Left lobe of liver (tissue), 2 donors: ENCODE measurements around the gene TMEM272. TPM values are rescaled to one million over a fixed set of nuclear protein-coding genes. Genes with fewer than 3 reads are reported as not detected.
"Not testable (repeated sequence)": the region's sequence is repeated elsewhere in the genome, so short reads cannot be mapped to it uniquely, and the experiment has no call there.

Experiments used
- ATAC-seq: fragments of 200-7000 bp; cut with Tn5 transposase; one replicate; pipeline ENCODE4 v1.9.1; 2020; ENCODE audit warnings: mild to moderate bottlenecking, moderate library complexity
- DNase-seq: peaks from one replicate; pipeline ENCODE4 v3.0.0-alpha.2; 2020; ENCODE audit warnings: low spot score
- total RNA-seq: library from RNA; stranded (reverse); gene quantifications from one replicate; pipeline ENCODE4 v1.2.1, GENCODE V29; 2021
- donor health status: DM: no; HTN: no; CAD: no; lungs with moderate emphysema.
- donor health status: DM: no; HTN: yes; CAD: no.

Gene TMEM272
- total RNA-seq, 1 donor from 2014 or later = 0.48 TPM

GRCh38 chr13:51826606-51827005 lies 18.4 kb downstream of the TMEM272 start:
- ATAC-seq (no peak), DNase-seq (no peak)

DNA sequence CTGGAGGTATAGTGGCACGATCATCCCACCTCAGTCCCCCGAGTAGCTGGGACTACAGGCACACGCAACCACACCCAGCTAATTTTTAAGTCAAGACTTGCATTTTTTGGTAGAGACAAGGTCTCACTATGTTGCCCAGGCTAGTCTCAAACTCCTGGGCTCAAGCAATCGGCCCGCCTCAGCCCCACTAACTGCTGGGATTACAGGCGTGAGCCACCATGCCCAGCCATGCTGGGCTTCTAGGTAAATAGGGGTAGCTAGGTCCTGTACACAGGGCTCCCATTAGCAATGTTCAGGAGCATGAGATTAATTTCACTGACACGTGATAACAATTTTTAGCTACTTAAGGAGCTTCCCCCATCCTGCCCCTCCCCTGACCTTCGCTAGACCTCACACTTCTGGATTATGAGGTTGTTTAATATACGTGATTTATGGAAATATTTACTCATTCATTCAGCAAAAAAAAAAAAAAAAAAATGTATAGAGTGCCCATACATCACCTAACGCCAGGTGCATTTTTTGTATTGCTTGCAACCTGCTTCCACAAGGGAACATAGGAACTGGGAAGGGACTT lies 19.2 kb downstream of the TMEM272 start:
- DNase-seq (no peak), ATAC-seq (no peak)

DNA sequence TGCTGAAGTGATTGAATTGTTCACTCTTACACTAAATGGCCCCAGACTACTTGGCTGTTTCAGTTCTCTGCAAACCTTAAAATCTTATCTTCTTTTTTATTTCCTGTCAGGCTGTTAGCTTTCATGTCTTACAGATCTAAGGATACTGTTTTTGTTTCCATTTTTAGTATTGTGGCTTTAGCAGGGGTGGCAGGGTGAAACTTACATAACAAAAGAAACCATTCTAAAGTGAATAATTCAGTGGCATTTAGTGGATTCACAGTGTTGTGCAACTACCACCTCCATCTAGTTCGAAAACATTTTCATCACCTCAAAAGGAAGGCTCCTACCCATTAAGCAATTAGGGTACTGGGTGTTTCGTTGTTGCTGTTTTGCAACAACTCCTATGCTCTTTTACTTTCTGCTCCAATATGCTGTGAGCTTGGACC lies 19.8 kb downstream of the TMEM272 start:
- DNase-seq (no peak), ATAC-seq (no peak)

GRCh38 chr13:51824712-51825111 lies 20.3 kb downstream of the TMEM272 start:
- DNase-seq, ATAC-seq: not testable (repeated sequence)

DNA sequence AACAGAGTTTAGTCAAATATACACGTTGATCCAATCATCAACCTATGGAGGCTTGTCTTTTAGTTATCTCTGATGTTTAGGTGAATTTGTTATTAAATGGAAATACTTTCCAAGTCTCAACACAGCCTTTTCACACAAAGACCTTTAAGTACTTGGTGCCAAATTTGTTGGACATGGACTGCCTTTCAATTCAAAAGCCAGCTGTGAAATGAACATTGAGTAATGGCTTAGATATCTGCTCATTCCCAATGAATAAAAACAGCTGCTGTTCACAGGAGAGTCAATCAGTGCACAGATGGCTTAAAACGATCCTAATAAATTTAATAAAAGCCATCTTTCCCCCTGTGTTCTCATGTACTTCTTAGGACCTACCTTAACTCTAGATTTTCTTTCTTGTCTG lies 21.1 kb downstream of the TMEM272 start:
- ATAC-seq (no peak), DNase-seq (no peak)

DNA sequence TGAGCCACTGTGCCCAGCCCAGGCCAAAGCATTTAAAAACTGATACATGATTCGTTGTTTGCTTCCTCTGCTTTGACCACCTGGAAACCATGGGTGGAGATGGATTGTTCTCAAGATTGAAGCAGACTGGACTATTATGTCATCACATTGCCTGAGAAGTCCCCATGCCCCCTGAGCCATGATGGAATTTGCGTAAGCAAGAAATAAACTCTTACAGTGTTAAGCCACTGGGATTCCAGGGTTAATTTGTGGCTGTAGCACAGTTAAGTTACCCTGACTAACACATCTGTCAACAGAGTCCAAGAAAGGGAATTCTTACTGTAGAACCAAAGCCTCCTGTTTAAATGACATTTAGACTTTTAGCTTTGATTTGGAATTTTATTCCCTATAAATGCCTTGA lies 21.6 kb downstream of the TMEM272 start:
- ATAC-seq (no peak), DNase-seq (no peak)

DNA sequence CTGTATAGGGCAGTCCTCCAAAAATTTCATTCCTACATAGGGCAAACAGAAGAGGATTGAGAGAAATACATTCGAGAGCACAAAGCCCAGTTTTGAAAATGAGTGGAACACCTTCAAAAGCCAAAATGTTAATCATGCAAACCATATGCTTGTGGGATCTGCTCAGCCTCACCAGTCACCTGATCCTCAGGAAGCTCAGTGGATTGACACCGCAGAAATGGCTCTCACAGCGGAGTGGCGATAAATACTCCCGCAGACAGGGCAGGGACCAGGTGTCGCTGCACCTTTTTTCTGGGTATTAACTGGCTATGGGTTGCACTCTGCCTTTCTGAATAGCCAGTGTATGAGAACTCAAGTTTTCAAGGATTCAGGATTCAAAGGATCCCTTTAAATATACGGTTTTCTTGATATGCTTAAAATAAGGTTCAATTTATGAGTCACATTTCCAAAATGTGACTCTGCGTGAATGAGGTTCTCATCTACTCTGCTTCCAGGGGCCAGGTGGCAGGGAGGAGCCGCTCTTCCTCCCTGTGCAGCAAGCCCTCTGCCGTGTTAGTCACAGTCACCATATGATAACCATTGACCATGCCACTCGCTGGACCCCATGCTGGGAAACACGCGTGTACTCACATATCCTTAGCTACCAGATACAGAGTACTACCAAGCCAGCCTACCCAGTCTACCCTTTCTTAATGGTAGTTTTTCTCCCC lies 22.7 kb downstream of the TMEM272 start:
- DNase-seq (no peak), ATAC-seq (no peak)

GRCh38 chr13:51821606-51822005 lies 23.4 kb downstream of the TMEM272 start:
- ATAC-seq (no peak), DNase-seq (no peak)

DNA sequence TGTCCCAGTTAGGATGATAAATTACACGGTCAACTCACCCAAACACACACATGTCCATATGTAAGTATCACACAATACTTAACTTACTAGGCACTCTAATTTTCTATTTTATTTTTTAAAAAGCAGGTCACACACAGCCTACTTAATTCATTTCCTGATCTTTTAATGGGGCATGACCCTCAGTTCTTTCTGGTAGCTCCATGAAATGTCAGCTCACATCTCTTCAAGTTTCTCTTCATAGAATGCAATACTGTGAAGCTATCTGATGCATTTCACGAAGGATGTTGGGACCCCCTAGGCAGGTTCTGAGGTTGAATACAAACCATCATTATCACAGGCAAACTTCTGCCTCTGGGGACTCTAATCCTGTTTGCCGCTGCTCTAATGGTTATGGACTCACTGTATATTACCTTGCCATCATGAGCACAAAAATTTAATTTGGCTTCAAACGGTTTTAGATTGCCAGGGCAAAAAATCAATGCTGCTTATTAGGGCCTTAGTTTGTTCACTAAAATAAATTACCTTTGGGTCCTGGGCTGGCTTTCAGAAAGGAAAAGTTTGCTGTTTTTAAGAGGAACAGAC lies 24.9 kb downstream of the TMEM272 start:
- ATAC-seq = no peak
- no peak for DNase-seq

- no peak for ATAC-seq
- DNase-seq = no peak
Measured at GRCh38 chr13:51819544-51819943, 25.4 kb downstream of the TMEM272 start.

DNA sequence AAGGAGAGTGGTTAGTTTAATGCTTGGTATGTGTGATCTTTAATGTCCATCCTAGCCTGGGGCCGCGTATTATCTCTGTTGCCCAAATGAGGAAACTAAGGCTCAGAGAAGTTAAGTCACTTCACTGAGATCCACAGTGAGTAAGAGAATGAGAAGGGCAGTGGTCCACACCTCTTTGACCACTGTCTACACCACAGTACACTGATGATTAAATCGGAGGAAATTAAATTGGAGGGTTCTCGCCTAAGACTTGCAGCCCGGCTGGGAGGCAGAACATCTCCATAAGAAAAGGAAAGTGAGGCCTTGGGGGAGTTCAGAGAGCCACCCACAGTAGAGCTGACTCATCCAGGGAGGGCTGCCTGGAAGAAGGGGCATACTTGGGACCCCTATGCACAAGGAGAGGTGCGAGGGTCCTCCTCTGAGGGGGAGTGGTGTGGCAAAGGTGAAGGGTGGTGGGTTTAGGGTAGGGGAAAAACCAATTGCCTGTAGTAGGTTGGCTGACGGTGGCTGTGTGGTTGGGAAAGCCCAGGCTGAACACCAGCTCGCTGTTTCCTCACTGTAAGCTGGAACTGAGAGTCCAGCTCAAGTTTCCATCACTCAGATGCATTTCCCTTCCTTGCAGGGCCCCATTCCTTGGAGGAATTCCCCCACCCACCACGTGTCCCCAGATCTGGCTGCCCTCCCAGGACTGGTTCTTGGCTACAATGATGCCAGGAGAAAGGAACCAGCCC lies 26.0 kb downstream of the TMEM272 start:
- DNase-seq = no peak
- ATAC-seq = no peak

DNA sequence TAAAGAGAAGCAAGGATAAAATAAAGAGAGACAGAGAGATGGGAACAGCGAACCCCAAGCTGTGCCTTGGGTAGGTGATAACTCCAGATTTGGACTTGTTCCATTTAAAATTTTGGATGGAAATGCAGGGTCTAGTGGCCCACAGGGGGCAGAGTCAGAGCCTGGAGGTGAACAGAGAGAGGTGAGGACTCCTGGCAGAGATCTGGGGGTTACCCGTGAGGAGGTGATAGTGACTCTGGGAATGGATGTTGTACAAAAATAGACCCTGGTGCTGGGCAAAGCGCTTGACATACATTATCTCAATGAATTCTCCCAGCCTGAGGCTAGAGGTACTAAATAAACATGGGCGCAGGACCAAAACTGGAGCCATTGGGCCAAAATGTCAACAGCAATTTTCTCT lies 26.7 kb downstream of the TMEM272 start:
- ATAC-seq = no peak

DNA sequence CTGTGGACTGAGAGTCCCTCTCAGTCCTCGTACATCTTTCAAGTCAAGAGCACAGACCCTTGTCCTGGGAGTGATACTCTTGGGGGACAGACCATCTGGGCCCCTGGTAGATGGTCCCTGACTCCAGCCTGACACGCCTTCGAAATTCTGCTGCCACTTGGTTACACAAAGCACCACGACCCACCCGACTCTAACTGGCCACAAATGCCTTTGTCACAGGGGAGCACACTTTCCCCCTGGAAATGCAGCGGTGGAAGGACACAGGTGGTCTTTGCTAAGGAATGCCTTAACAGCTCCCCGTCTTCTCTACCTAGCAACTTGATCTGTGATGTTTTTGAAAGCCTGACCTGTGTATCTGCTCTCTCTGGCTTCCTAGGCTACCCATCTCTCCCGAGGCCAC lies 27.3 kb downstream of the TMEM272 start:
- DNase-seq (no peak), ATAC-seq (no peak)

More for the DNA sequence above, 26.7 kb downstream of the TMEM272 start:
- DNase-seq = no peak

DNA sequence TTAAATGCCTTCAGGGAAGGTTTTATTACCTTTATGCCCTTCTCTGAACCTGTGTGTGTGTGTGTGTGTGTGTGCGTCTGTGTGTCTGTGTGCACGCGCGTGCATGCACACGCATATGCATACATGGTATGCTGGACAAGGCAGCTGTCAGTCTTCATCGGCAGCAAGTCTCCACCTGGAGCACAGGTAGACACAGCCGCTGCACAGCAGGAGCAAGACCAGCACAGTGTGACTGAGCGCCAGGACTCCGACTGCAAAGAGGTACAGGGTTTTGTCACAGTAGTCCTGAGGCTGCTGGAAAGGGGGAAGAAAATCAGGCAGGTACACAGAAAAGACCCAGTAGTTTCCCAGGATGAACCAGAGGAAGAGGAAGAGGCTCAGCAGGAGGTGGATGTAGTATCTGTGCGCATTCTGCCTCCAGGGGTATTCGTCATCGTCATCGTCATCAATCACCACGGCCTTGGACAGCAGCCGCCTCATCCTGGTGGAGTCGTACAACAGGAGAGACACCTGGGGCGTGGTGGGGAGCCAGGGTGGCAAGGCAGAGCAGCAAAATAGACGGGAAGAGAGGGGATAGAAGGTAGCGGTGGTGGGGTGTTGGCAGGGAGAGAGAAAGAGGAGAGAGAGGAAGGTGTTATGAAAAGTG lies 28.2 kb downstream of the TMEM272 start:
- DNase-seq (no peak), ATAC-seq (no peak)

- DNase-seq (no peak), ATAC-seq (no peak)
Measured at GRCh38 chr13:51815848-51816247, 29.1 kb downstream of the TMEM272 start.

GRCh38 chr13:51814825-51815650 lies 29.9 kb downstream of the TMEM272 start:
- DNase-seq (peak; percentile 74), ATAC-seq (peak; percentile 95)

DNA sequence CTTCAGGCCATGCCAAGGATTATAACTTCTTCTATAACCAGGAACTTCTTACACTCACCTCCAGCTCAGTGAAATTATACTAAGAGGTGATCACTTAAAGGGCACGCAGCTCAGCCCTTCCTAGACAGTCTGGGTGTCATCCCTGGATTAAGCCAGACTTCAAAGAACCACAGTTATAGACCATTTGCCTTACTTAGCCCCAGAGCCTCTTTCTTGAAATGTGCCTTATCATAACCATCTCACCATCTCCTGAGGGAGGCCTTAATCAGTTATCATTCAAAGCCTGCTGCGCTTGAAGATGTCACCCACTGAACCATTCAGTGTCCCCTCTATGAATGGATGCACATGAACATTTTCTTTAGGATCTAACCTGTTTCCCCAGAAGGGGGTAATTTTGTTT lies 30.9 kb downstream of the TMEM272 start:
- DNase-seq (no peak), ATAC-seq (no peak)

DNA sequence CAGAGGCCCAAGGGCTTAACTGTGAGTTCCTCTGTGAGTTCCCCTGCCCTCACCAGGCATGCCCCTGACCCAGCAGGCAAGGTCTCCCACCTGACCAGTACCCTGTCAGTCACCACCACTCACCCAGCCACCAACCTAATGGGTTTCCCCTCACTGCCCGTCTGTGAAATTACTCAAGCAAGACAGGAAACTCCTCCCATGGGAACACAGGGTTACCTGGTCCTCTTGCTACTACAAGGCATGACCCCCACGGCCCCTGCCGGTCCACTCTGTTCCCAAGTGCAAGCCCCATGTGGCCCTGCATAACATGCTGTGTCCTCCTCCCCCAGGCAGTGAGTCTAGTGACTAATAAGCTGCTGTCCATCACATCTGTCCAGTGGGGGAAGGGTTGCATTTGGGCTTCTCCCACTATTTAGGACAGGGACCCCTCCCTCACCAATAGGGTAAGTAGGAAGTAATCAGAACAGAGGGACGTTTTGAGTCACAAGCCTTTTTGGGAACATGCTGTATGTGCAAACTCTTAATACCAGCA lies 33.0 kb downstream of the TMEM272 start:
- no peak for ATAC-seq

GRCh38 chr13:51811046-51811445 lies 33.9 kb downstream of the TMEM272 start:
- ATAC-seq = no peak
- no peak for DNase-seq

More for the DNA sequence above, 33.0 kb downstream of the TMEM272 start:
- DNase-seq = no peak

GRCh38 chr13:51808811-51809210 lies 36.2 kb downstream of the TMEM272 start:
- ATAC-seq = no peak
- no peak for DNase-seq
